Smooth muscle cell (in vitro differentiated cells): ENCODE data around the gene PIGR. TPM values are rescaled to one million over a fixed set of nuclear protein-coding genes. Genes with fewer than 3 reads are reported as not detected.
"Not testable (repeated sequence)": the region's sequence is repeated elsewhere in the genome, so short reads cannot be mapped to it uniquely, and the experiment has no call there.

Experiments used
- DNase-seq: peaks from one replicate; lab custom pipeline; 2025; ENCODE audit not compliant: unreplicated experiment; lab: John Stamatoyannopoulos, UW
- H2AFZ ChIP-seq: fragments of 200-600 bp; sonication (generic); 2 replicates; pipeline ENCODE4 v1.6.0; 2016; ENCODE audit warnings: antibody characterized with exemption, low read depth, mild to moderate bottlenecking
- H3F3A ChIP-seq: fragments of 200-600 bp; sonication (generic); 2 replicates; pipeline ENCODE4 v1.6.0; 2017; ENCODE audit warnings: antibody characterized with exemption, low read depth
- H3K27ac ChIP-seq: fragments of 200-600 bp; sonication (generic); 2 replicates; pipeline ENCODE4 v1.5.1; 2016; ENCODE audit warnings: low read depth, mild to moderate bottlenecking
- H3K27me3 ChIP-seq: fragments of 200-600 bp; sonication (generic); 2 replicates; pipeline ENCODE4 v1.6.1; 2016; ENCODE audit warnings: low read depth, mild to moderate bottlenecking
- H3K36me3 ChIP-seq: fragments of 200-600 bp; sonication (generic); 2 replicates; pipeline ENCODE4 v1.5.1; 2016; ENCODE audit warnings: low read depth
- H3K4me1 ChIP-seq: fragments of 200-600 bp; sonication (generic); 2 replicates; pipeline ENCODE4 v1.5.1; 2016; ENCODE audit warnings: low read depth
- H3K4me2 ChIP-seq: fragments of 200-600 bp; sonication (generic); 2 replicates; pipeline ENCODE4 v1.6.0; 2016; ENCODE audit warnings: mild to moderate bottlenecking
- H3K4me3 ChIP-seq: fragments of 200-600 bp; sonication (generic); 2 replicates; pipeline ENCODE4 v1.5.1; 2016; ENCODE audit warnings: mild to moderate bottlenecking
- H3K79me2 ChIP-seq: fragments of 200-600 bp; sonication (generic); 2 replicates; pipeline ENCODE4 v1.6.0; 2016; ENCODE audit warnings: low read depth, mild to moderate bottlenecking
- H3K9ac ChIP-seq: fragments of 200-600 bp; sonication (generic); 2 replicates; pipeline ENCODE4 v1.6.0; 2016; ENCODE audit warnings: low read depth
- H3K9me3 ChIP-seq: fragments of 200-600 bp; sonication (generic); replicated peaks from 2 replicates; pipeline ENCODE4 v1.5.1; 2016; ENCODE audit warnings: low read depth
- H4K20me1 ChIP-seq: fragments of 200-600 bp; sonication (generic); 2 replicates; pipeline ENCODE4 v1.6.0; 2016; ENCODE audit warnings: low read depth
- CTCF ChIP-seq: fragments of 200-600 bp; sonication (generic); IDR thresholded peaks from 2 replicates; pipeline ENCODE4 v1.5.1; 2017; ENCODE audit warnings: borderline replicate concordance, mild to moderate bottlenecking, antibody characterized with exemption; ENCODE audit not compliant: insufficient read depth, poor library complexity, severe bottlenecking
- WGBS: methylation state at CpG from one replicate; pipeline ENCODE4 v1.1.7; 2016; ENCODE audit warnings: low lambda C conversion rate; 5-methylcytosine and 5-hydroxymethylcytosine counted together
- polyA plus RNA-seq: library from polyadenylated mRNA; unstranded; fragments of >200 nt; fragmentation: Nextera tagmentation; extraction: Ambion mirVana; gene quantifications from 2 replicates; pipeline ENCODE4 v1.2.1, GENCODE V29; 2016
- total RNA-seq: library from RNA; depleted of rRNA; stranded (reverse); fragments of >200 nt; gene quantifications from 2 replicates; pipeline ENCODE4 v1.2.3, GENCODE V29; 2014

PIGR gene
- total and polyA plus RNA-seq, 2 experiments from 2014 or later: not detected

GRCh38 chr1:206924592-206925105 lies 21.6 kb downstream of the PIGR start:
- Histone ChIP-seq H3K4me3 (no peak overlapping the region), H3K9ac (no peak overlapping the region)
- no peak for DNase-seq

GRCh38 chr1:206923961-206924557 lies 22.2 kb downstream of the PIGR start:
- H3K4me1 ChIP-seq, H3K4me2 ChIP-seq, H3F3A ChIP-seq, H3K4me3 ChIP-seq, H3K27ac ChIP-seq, H2AFZ ChIP-seq, H3K27me3 ChIP-seq, DNase-seq, H3K9ac ChIP-seq, H4K20me1 ChIP-seq, H3K36me3 ChIP-seq, H3K79me2 ChIP-seq, H3K9me3 ChIP-seq: not testable (repeated sequence)
- over 99% methylated on average over 4 of the region's 4 CpGs for WGBS

More at GRCh38 chr1:206924592-206925105, 21.6 kb downstream of the PIGR start:
- Histone ChIP-seq H3F3A (no peaks in the 10 kb centered on the region), H2AFZ (no peak overlapping the region), H3K79me2 (no peaks in the 10 kb centered on the region), H3K36me3 (no peaks in the 10 kb centered on the region), H3K4me2 (no peak overlapping the region), H3K27ac (no peak overlapping the region), H3K4me1 (no peaks in the 10 kb centered on the region), H3K9me3 (no peaks in the 10 kb centered on the region), H3K27me3 (no peaks in the 10 kb centered on the region), H4K20me1 (no peaks in the 10 kb centered on the region)
- WGBS: 90% methylated on average over 5 of the region's 8 CpGs
- no peak for TF ChIP-seq CTCF

- Histone ChIP-seq H2AFZ (no peak overlapping the region), H3K4me2 (no peak overlapping the region), H3K27ac (no peak overlapping the region), H3K27me3 (no peaks in the 10 kb centered on the region), H3F3A (no peaks in the 10 kb centered on the region), H3K9ac (no peak overlapping the region), H3K79me2 (no peaks in the 10 kb centered on the region), H3K36me3 (no peaks in the 10 kb centered on the region), H4K20me1 (no peaks in the 10 kb centered on the region), H3K4me1 (no peaks in the 10 kb centered on the region), H3K9me3 (no peaks in the 10 kb centered on the region), H3K4me3 (no peak overlapping the region)
- 88% methylated on average over 12 of the region's 12 CpGs for WGBS
- TF ChIP-seq CTCF: no peak
- DNase-seq: no peak
Measured at GRCh38 chr1:206923009-206923960, 23.0 kb downstream of the PIGR start.

GRCh38 chr1:206922524-206922923 lies 23.7 kb downstream of the PIGR start:
- H2AFZ ChIP-seq: no peak overlapping the region
- no peak overlapping the region for H3K27ac ChIP-seq
- H3K79me2 ChIP-seq: no peaks in the 10 kb centered on the region
- H3K4me2 ChIP-seq: no peak overlapping the region
- H3K9ac ChIP-seq: no peak overlapping the region
- H3F3A ChIP-seq: no peaks in the 10 kb centered on the region
- H3K9me3 ChIP-seq: no peaks in the 10 kb centered on the region
- peaks cover 4% of the 10 kb centered on the region for H3K27me3 ChIP-seq
- H3K4me1 ChIP-seq: no peaks in the 10 kb centered on the region
- DNase-seq: no peak
- WGBS: 88% methylated on average over 1 of the region's 1 CpG
- no peak for TF ChIP-seq CTCF
- H3K4me3 ChIP-seq: no peak overlapping the region
- H4K20me1 ChIP-seq: no peaks in the 10 kb centered on the region
- H3K36me3 ChIP-seq: no peaks in the 10 kb centered on the region
